ENCODE data around the gene CTXND1.

The CTXND1 gene

DNA sequence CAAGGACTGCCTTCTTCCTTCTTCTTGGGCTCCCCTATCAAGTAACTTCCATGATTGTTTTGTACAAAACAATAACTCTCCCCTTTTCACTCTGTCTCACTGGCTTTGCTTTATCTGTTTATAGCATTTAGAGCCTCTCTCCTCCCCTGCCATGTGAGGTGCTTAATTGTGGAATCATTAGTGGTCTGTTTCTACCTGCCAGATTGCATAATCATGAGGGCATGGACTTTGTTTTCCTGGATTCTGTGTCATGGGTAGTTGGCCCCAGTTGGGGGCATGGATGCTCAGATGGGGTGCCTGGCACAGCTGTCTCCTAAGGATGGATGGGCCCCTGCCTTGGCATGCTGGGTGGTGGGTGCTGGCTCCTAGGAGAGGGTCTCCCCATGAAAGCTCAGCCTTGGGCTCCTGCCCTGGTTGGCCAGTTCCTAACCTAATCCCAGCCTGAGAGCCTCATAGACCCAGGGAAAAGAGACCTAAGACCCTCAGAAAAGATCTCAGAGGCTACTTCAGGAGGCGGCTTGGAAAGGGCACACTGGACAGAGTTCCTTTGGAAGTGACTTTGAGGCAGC, 8.0 kb upstream of the CTXND1 start:
- no peak for DNase-seq

DNA sequence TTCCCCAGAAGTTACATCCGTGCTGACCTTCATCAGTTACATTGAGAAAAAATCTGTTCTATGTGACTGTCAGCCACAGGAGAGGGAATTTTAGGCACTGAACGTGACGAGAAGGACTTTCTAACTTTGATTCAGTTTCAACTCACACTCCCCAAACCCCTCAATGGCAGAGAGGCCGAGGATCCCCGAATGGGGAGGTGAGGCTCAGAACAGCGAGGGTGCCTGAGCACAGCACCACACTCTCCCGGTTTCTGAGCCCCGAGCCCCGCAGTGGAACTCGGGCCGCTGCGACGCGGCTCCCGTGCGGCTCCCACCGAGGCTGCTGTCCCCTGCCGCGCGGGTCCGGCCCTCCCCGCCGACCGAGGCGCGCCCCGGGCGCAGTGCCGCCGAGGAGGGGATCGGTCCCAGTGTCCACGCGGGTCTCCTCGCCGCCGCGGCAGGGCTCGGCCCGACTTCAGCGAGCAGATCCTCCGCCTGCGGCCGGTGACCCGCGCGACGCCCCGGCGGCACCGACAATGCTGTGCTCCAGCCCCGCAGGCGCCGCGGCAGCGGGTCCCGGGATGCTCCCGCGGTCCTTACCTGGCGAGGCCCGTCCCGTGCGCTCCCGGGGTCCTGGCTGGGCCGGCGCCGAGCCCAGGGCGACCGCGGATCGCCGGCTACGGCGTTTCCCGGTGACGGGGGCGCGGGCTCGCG, 439 bp downstream of the CTXND1 start:
- DNase-seq: peak in 2 of 58 donors; percentile 3 to 26

DNA sequence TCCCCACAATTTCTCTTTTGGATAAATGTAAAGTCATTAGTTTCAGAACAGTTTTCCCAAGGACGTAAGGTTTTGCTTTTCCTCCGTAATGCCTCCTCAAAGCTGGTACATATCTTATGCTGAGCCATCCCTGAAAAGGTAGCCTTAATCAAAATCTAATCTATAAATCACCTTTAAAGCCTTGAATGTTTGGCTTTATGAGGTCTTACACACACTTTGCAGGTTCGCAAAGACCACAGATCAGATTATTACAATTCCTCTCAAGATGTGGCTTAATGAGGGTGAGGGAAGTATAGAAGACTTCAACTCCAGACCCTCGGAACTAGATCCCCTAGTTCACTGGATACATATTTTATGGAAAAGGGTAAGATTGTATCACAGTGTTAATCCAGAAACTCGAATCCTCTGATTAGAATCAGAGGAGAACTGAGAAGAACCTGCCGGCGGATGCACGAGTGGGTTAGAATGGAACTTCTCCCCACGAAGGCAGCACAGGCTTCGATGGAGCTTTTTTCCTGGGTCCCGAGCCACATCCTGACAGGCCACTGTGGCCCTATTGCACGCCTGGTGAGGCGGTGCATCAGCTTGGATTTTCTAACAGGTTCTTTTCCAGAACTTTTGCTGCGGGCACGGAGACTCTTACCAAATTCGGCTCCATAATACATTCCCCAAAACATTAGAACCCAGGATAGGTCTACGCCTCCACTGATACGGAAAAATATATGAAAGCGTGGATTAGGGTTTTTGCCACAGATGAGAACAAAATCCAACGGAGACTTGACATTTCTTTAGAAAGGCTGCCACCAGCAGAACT, 1.2 kb downstream of the CTXND1 start:
- no peak for DNase-seq

DNA sequence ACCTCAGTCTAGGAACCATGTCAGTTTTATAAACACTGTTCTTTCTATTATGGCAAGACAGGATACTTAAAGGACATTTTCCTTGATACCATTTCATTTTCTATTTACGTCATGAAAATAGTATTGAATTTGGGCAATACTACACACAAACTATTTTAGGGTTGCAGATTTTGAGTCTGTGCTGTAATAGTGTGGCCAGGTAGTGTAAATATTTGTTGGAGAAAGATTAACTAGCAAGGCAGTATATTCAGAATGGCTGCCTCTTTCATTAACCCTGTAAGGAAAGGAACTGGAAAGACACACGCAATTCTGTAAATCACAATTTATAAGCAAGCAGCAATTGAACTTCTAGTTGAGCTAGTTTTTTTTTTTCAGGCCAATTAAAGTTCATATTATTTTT, 2.0 kb downstream of the CTXND1 start:
- DNase-seq: no peak

DNA sequence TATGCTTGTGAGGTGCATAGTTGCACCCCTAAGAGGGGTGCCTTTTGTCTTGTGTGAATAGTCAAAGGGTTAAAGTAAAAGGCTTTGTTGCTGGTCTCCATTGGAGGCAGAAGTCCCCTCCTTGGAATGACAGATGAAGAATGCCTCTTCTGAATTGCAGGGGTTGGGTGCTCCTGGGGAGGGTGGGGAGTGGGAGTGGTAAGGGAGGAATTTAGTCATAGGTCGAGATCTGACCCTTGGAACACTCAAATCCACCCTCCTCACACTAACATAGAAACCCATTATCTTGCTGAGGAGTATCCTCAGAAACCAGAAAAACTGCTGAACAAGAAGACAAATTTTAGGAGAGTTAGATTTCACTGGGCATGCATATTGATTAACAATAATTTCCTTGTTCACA, 4.7 kb downstream of the CTXND1 start:
- DNase-seq: no peak

DNA sequence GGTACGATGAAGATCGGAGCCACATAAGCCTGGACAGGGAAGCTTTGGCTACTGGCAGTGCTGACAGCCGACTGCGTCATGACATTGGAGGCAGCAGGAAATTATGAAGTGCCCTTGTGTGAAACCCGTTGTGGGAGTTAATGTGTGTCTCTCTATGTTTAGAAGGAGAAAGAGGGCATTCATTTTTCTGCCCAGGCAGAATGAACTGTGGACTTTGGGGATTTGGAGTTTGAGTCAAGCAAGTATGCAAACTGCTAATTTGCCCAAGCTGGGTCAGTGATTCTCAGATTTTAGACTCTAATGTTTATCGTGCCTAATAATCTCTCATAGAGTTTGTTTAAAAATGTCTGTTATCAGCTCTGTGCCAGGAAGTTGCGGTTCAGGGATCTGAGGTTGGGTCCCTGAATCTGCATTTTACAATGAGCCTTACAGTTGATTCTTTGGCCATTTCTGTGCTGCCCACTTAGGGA, 5.6 kb downstream of the CTXND1 start:
- peak in 22 of 58 donors; percentile 7 to 50 (median 15) for DNase-seq

DNA sequence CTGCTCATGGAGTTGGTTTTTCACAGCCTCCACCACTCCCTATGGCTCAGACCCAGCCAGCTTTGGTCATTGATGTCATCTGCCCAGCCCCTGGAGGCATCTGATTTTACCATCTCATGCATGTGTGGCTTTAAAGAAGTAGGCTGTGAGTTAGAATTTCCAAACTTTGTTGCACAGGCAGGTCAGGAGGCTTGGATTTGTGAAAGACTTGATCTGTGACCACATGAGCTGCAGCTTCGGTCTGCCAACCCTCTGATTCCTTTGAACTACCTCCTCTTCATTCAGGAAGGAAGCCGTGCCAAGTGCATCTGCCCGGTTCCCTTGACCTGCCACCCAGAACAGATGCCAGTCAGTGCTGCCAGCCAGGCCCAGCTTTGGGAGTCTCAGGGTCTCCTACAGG, 9.2 kb downstream of the CTXND1 start:
- peak in 17 of 58 donors; percentile 7 to 62 (median 22) for DNase-seq

DNA sequence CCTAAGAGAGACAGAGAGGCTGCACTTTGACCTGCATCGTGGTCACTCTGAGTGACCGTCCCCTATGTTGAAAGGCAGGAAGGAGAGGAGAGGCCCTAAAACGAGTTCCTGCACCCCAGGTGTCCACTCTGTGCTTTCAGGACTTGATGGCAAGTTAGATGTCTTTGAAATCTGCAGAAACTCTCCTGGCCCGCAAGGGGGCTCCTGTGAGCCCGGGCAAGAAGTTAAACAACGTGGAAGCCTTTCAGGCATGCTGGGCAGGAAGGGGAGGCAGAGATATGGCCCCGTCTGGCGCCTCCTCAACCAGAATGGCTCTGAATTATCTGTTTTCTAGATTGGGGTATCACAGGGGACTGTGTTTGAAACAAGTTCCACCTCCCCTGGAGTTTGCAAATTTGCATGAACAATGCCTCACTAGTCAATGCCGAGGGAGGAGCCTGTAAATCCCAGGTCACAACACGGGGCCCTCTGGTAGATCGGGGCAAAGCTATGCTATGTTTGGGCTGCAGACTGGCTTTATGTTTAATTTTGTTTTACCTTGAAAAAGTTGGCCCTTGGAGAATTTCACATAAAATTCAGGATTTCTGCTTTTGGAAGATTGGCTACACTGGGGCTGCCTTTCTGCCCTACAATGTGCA, 9.8 kb downstream of the CTXND1 start:
- DNase-seq: no peak

DNA sequence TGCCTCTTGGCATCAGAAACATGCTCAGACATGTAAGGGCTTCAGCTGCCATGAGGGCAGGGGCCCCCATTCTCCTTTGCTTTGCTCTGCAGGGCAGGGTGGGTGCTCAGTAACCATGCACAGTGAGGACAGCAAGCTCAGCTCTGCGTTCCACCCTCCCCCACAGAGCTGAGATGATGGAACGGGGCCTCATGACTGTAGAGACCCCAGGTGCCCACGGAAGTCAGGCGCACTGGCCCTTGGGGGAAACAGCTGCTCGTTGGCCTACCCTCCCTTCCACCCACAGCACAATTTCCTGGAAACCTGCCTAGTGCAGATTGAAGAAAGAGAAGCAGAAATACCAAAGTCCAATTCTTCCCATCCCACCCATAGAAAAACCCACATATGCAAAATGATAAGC, 10.5 kb downstream of the CTXND1 start:
- DNase-seq: no peak

DNA sequence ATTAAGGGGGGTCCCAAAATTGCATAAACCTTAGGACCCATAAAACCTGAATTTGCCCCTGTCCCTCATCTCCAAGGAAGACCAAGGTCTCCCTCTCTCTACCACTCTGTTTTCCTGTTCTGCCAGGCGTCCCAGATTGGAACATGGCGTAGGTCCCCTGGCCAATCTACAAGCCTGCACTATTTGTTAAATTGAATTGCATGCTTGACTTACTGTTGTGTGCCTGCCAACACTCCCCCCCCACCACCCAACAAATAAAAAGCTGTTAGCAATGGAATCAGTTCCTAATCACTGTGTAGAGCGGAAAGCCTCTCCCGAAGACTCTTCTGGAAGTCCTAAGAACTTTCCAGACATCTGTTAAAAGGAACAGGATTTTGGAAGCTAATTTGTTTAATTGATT, 11.7 kb downstream of the CTXND1 start:
- peak in 25 of 58 donors; percentile 1 to 76 (median 31) for DNase-seq

DNA sequence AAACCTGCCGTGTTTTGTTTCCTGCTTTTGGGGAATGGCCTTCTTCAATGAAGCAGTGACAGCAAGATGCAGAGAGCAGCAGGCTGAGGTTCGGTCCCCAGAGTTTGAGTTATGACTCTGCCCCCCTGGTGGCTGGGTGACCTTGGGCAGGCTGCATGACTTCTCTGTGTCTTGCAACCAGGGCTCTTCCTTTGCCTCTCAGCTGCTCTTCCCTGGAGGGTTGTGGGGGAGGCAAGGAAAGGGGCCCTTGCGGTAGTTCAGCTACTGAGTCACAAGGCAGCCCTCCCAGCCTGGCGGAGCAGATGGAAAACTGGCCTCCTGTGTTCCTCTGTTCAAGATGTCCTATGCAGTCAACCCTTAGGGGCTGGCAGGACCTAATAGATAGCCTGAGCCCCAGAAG, 17.1 kb downstream of the CTXND1 start:
- DNase-seq: no peak

DNA sequence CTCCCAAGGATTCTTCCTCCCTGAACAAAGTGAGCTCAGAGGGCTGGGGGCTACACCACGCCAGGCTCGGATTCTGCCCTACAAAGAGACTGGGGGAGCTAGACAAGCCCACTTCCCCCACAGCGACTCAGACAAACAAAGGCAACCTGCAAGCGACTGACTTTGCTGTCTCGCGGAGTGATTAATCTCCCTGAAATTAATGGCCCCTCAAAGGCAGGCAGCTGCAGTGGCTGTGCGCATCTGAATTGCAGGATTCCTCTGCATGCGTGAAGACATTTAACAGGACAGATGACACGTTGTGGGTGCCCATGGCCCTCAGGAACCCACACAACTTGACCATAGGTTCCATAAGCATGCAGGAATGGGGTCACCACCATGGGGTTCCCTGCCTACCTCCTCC, 18.4 kb downstream of the CTXND1 start:
- DNase-seq: no peak

DNA sequence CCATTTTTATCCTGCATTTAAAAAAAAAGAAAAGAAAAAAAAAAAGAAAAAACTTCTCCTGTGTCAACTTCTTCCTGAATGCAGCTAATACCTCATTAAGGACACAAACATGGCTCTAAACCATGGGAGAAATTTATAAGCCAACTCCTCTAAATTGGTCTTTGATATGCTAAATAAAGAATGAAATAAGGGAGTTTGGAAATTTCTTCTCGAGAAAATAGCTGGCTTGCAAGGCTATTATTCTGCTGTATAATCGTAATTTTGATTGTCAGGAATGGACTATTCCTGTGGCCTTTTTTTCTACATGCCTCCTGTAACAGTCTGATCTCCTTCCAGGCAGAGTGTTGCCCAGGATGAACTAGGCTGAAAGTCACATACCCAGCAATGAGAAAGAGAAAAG, 20.6 kb downstream of the CTXND1 start:
- no peak for DNase-seq

DNA sequence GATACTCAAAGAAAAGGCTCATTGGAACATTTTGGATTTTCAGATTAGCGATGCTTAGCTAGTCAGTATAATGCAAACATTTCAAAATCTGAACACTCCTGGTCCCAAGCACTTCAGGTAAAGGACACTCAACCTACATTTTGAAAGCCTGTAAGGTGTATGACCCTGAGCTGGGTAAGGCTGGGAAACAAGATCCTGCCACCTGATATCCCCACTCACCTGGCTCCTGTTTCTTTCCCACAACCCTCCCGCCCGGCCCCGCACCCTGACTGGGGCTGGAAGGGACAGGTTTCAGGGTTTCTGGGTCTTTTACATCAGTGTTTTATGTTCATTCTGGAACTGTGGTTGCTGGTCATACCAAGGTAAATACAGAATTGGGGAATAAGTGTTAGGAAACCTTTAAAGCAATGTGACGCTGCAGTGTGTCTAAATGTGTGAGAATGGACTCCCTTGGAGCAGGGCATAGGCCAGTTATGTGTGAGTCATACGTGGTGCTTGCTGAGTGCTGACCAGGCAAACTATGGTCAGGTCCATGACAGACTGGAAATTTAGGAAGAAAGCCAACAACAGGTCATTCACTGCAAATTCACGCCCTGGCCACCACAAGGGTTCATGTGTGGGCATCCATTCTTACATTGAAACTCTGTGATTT, 22.9 kb downstream of the CTXND1 start:
- no peak for DNase-seq

DNA sequence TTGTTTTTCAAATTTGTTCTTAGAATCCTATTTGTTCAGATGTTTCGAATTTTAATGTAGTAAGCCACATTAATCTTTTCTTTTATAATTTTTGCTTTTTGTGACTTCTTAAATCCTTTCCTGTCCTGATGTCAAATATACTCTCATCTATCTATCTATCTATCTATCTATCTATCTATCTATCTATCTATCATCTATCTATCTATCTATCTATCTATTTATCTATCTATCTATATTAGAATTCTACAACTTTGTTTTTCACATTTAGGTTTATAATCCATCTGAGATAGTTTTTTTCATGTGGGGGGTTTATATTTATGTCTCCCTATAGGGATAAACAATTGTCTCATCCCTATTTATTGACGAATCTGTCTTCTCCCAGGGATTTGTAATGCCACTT, 32.1 kb downstream of the CTXND1 start:
- DNase-seq: no peak

DNA sequence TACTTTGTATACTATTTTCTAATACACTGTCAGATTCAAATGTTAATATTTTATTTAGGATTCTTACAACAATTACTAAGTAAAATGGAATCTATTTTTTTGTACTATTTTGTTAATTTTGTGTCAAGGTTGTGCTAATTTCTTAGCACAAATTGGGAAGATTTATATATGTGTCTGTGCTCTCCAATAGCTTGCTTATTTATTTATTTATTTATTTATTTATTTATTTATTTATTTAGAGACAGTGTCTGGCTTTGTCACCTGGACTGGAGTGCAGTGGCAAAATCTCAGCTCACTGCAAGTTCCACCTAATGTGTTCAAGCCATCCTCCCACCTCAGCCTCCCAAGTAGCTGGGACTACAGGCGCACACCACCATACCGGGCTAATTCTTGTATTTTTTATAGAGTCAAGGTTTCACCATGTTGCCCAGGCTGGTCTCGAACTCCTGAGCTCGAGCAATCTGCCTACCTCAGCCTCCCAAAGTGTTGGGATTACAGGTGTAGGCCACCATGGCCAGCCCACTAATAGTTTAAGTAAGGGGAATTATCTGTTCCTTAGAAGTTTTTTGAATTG, 34.6 kb downstream of the CTXND1 start:
- no peak for DNase-seq

DNA sequence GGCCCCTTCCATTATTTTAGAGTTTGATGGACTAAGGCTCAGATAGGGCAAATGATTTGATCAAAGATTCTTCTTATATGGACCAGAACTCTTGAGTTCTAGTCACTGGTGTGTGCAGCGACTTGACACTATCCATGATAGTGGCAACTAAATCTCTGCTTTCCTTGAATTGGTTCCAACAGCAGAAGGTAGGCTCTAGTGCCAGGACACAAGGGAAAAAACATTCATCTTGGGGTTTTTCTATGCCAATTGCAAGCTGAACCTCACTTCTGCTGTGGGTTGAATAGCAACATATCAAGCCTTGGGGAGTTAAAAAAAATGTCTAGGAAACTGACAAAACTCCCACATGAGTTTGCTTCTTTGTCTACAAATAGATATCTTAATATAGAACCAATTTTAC, 35.1 kb downstream of the CTXND1 start:
- no peak for DNase-seq

DNA sequence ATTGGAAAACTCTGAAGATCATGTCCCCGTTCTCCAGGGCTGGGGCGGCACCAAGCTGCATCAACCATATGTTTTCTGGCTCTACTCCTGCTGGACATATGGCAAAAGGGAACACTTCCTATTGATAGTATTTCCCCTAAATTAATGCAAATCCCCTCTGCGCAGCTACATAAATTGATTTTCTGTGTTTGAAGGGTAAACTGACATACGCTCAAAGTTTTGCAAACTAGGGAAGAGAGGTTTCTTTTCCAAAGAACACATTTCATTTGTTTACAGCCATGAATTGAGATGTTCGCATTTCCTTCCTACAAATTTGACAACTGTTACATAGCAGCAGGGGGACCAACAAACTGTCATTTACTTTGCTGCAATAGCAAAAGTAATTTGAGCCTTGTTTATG, 35.9 kb downstream of the CTXND1 start:
- no peak for DNase-seq

DNA sequence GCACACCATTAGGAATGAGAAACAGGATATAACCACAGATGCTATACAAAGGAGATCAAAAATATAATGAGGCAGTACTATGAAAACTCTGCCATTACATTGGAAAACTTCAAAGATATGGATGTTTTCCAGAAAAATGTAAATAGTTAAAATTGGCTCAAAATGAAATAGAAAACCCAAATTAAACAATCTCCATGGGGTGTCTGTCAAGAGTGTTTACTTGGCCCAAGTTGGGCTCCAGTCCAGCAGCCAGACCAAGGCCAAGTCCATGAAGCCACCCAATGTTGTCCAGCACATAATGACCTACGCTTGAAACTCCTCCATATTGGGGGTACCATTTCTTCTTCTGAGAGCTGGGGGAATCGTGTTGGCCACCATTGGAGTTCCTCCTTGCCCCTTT, 37.1 kb downstream of the CTXND1 start:
- DNase-seq: no peak

DNA sequence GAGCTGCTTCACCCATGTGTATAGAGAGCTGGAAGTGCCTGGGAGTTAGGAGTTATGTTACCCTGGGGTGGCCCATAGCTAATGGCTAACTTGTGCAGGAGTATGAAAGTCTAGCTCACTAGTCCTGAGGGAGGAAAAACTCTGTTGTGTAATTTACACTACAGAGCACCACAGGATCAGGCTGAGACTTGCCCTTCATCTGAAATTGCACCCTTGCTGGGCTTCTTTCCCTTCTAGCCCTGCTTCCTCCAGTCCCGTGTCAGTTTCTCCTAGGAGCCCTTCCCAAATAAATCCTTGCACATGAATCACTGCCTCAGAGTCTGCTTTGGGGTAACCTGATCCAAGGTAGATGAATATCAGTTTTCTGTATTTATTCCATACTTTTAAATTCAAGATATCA, 40.0 kb downstream of the CTXND1 start:
- no peak for DNase-seq
